OCI-LY3 (cell line): ENCODE measurements around the gene SIGMAR1.

Source experiments
- CTCF ChIP-seq: fragments of 200-600, 300-600 bp; sonication (generic); IDR thresholded peaks from 2 replicates; pipeline ENCODE4 v1.5.1; 2014; ENCODE audit warnings: antibody characterized with exemption, low read length, low read depth
- EZH2phosphoT487 ChIP-seq: fragments of 200-600 bp; shearing (Covaris generic); IDR thresholded peaks from 2 replicates; pipeline ENCODE4 v1.6.1; 2018; ENCODE audit warnings: antibody characterized with exemption, mixed run types, low read depth

- TF ChIP-seq CTCF (peak; percentile 62), EZH2phosphoT487 (no peak)
Measured at GRCh38 chr9:34646211-34647083, 8.9 kb upstream of the SIGMAR1 start, which contains the start of gene GALT.
